ENCODE data around the gene LOXHD1. TPM values are rescaled to one million over a fixed set of nuclear protein-coding genes. Genes with fewer than 3 reads are reported as not detected.
A peak's percentile ranks its signal among the peaks of the same experiment; 100 is the strongest.

The LOXHD1 gene
- total RNA-seq, 1 donor from 2014 or later: not detected

DNA sequence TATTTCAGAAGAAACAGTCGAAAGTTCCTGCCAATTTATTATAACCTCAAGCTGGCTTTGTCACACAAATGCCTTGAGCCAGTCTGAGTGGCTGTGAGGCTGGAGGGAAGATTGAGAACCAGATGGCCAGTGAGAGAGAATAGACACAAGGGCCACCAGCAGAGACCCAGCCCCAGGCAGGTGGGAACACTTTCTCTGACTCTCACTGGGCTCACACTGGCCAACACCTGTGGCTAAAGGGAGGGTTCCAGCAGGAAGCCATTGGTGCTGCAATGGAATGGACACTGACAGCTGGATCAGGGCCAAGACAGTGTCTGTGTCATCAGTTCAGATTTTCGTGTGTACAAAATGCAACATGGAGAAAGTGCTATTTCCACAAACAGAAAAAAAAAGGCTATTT lies 29.9 kb downstream of the LOXHD1 start:
- DNase-seq (ENCODE audit: low spot score): no peak

DNA sequence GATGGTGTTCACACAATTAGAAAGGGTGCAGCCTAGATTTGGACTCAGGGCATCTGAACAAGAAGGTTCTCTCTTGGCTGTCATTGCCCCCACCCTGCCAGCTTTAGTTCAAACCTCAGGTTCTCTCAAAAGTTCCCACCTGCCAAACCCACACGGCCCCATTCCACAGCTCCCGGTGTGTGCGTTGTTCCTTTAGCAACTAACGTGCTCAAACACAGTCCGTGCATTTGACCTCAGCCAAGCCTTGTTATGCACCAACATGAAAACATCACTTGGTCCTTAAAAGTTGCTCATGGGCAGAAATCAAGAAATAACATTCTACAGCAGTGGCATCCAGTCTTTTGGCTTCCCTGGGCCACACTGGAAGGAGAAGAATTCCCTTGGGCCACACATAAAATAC lies 32.0 kb downstream of the LOXHD1 start:
- no peak for DNase-seq (ENCODE audit: low spot score)

DNA sequence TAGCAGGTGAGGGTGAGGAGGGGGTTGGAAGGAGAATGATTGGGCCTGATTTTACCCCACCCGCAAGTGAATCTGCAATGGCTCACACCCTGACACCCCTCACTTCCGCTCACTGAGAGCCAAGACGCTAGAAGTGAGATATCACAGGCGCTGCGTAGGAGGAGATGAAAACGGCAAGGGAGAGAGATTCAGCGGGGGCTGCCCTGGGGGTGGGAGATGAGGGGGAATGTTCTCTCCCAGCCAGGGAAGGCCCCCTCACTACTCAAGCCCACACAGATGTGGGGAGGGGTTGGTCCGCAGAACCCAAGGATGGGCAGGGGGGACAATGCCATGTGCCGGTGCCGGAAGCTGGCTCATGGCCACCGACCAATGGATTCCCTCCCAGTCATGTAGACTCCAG lies 32.9 kb downstream of the LOXHD1 start:
- DNase-seq (ENCODE audit: low spot score): no peak

DNA sequence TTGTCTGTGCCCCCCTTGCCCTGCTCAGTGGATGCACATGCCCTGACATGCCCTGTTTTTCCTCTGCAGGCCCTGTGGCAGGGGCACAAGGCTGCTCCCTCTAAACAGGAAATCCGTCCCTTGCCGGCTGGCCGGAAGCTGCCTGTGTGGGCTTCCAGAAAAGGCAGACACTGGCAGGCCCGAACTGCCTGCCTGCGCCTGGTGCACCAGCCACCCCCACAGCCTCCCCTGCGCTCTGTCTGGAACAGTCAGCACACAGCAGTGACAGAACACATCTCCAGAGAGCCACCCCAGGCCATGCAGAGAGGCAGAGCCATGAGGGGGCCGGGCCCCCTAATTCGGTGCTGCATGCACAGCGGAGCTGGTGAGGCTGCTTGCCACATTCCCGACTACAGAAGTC lies 33.5 kb downstream of the LOXHD1 start:
- DNase-seq (ENCODE audit: low spot score): peak; percentile 11

DNA sequence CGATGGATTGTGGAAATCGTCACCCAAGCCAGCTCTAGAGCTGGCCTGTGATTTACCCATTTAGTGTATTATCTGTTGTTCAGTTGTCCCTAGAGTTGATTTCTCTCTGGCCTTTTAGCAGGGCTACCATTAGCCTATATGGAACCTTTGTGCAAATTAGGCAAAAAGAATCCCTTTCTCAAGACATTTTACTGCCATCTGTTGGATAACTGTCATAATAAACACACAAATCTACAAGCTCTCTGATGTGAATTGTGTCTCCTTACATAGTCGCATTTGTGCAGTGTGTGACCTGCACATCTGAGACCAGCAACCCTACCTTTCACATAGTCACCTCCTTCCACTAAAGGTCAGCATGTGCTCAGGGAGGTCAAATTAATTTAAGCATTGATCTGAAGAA lies 34.0 kb downstream of the LOXHD1 start:
- DNase-seq (ENCODE audit: low spot score): peak; percentile 10

DNA sequence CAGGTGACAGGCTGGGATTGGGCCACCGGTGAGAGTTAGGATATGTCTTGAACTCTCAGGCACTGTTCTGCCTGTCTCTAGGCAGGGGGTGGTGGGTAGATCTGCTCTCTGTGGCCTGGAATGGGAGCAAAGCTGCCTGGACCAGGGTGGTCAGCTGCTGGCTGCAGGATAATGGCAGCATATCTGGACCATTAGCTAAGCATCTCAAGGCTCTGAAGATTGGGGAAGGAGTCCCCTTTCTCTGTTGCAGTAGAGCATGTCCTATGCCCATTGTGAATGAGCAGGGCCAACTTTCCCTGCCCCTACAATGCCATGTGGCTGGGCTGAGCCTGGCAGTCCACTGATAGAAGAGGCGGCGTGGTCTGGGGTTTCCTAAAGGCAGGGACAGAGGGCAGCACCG lies 34.6 kb downstream of the LOXHD1 start:
- no peak for DNase-seq (ENCODE audit: low spot score)

DNA sequence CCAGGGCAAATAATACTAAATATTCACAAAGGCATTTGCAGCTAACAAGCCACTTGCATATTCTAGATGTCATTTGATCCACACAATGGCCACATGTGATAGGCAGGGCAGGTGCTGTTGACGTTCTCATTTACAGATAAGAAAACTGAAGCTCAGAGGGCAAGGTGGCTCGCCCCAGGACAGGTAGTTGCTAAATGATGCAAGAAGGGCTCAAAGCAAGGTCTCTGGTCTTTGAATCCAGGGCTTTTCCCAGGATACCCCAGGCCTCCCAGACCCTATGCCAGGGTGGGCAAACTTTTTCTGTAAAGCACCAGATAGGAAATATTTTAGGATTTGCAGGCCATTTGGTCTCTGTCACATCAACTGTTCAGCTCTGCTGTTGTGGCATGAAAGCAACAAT lies 35.1 kb downstream of the LOXHD1 start:
- no peak for DNase-seq (ENCODE audit: low spot score)

DNA sequence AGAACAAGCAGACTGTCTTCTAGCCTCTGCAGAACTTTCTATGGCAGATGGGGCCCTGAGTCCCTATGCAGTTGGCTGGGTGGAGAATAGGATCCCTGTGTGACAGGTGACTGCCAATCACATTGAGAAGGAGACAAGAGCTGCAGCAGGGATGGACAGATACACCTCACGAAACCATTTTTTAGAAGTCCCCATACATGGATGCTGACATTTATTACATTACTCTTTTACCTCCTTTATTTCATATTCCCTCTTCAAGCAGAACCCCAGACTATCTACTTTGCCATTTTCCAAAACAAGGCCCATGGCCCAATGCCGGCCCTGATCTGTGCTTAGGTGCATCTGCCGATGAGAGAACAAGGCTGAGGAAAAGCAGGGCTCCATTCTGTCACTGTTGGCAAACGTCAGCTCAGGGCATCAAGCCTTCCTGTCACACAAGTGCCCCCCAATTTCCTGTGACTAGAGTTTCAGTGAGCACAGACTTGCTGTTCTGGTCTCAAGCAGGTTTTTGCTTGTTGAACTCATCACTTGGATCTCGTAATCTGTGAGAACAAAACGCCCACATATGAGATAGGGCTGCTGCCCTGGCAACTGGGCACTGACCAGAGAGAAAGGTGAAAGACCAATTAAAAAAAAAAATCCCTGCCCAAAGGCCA lies 35.8 kb downstream of the LOXHD1 start:
- no peak for DNase-seq (ENCODE audit: low spot score)

DNA sequence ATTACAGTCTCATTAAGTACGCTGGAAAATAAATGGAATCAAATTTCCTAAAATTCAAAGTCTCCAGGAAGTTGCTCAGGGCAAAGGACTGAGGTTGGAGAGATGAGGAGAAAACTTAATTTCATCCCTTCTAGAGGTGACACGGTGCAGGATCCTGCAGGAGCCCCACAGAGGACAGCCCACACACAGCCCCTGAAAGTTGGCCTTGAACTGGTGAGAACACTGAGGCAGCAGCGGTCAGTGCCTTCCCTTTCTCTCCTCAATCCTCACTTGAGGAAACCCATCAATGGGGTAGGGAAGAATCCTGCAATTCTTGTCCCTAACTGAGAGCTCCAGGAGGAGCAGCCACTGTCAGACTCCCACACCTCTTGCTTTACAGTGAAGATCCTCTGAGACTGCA lies 37.5 kb downstream of the LOXHD1 start:
- DNase-seq (ENCODE audit: low spot score): no peak

DNA sequence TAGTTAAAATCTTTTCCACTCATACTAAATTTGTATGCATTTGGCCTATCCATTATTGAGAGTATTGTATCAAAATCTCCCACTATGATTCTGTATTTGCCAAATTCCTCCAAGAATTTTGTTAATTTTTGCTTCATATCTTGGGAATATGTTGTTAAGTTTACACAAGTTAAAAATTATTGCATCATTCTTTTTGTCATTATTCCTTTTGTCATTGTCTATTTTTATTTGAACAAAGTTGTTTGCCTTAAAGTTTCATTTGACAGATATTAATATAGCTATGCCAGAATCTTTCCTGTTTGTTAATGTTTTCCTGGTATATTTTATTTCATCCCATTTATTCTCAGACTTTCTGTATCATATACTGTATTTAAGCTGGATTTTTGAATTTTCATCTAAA lies 41.3 kb downstream of the LOXHD1 start:
- DNase-seq (ENCODE audit: low spot score): no peak

DNA sequence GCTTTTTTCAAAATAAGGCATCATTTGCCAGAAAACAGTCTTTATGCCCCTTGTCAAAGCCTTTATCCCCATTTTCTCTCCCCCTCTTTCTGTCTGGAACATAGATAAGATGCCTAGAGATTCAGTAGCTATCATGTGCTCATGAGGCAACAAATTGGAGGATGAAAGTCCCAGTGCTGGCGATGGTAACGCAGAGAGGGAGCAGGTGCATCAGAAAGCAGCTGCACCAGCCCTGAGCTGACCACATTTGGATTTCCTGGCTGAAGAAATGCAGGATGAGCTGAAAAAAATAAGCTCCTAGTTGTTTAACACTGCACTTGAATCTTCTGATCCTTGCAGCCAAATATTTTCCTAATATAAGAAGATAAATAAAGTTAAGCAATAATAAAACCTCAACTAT lies 48.0 kb downstream of the LOXHD1 start:
- DNase-seq (ENCODE audit: low spot score): no peak

DNA sequence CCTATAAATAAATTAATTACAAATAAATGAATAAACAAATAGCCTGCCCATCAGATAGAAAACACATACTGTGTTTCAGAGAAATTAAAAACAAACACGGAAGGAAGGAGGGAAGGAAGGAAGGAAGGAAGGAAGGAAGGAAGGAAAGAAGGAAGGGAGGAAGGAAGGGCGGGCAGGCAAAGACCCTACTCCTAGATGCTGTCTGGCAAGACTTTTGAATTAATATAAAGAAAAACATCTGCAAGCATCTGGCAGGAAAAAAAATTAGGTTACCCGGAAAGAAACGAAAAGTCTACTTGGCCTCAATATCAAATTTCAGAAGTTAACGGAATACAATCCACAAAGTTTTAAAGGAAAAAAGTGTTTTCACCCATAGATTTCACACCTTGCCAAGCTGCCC lies 49.1 kb downstream of the LOXHD1 start:
- no peak for DNase-seq (ENCODE audit: low spot score)

DNA sequence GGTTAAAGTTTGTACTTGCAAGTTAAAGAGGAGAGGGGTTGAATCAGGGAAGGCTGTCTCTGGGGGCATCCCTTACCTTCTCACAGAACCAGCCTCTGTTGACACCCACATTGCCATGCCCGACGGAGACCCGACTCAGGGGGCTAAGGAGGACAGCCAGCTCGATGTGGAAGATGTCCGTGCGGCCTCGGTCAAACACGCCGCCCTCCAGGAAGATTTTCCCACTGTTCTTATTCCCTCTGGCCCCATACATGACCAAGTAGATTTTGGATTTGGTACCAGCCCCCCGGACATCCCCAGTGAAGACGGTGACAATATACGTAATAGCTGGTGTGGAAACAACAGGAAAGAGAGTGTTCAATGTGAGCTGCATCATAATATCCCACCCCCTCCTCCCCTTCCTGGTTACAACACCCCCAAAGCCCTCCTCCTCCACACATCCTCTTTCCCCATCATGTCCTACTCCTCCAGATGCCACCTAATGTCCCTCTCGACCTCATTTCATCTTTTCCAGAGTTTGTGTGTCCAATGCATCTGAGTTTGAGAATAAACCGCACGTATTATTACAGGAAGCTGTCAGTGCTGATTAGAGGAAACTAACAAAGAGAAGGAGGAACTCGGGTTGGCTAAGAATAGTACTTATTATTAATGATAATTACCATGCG lies 55.7 kb downstream of the LOXHD1 start:
- no peak for DNase-seq (ENCODE audit: low spot score)

DNA sequence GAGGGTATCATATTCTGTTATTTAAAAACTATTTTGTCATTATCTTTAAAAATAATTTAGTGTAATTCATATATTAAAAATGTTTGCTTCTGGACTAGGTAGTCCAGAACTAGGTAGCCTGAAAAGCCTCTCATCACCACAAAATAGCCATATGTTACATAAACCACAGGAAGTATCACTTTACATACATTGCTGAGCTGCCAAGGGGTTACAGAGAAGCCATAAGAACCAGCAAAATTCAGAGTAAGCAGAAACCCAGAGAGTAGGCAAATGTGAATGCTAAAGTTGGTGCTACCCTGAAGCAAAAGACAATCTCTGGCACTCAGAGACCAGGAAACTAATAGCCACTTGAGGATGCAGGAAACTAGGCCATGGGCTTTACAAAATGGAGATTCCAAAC lies 60.9 kb downstream of the LOXHD1 start:
- no peak for DNase-seq (ENCODE audit: low spot score)

DNA sequence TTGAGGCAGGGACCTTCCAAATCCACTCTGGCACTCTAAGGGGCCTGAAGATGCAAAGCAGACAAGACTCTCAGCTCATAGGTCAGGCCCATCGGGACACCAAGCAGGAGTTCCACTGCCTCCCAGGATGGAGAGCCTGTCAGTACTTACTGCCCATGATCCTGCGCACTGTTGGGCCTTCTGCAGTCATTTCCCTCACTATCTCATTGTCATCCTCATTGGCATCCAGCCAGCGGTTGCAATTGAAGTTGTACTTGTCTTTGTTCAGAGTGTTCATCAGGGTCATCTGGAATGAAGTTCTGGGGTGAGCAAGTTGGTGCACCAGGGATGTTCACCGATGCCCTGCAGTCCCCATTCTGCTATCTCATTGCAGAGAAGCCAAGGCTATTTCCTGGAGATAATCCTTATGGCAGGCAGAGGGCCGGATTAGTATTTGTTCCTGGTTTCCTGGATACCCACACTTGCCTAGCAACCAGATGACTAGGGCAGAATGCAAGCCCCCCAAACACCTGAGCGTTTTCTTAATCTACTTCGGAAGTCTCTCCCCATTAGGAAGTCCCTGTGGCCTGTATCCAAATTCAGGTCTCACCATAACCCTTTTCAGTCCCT lies 65.1 kb downstream of the LOXHD1 start:
- no peak for DNase-seq (ENCODE audit: low spot score)

DNA sequence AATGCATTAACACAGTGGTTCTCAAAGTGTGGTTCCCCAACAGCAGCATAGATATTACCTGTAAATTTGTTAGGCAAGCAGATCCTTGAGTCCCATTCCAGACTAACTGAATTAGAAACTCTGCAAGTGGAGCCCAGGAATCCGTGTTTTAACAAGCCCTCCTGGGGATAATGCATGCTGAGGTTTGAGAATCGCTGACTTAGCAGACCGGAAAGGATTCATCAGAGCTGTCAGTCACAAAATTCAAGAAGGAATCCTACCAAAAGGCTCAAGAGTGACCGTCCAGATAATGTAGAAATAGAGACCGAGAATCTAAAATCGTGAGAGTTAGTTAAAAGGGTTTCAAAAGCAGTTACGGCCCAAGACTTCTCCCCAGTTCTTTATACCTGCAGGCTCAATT lies 66.9 kb downstream of the LOXHD1 start:
- no peak for DNase-seq (ENCODE audit: low spot score)

DNA sequence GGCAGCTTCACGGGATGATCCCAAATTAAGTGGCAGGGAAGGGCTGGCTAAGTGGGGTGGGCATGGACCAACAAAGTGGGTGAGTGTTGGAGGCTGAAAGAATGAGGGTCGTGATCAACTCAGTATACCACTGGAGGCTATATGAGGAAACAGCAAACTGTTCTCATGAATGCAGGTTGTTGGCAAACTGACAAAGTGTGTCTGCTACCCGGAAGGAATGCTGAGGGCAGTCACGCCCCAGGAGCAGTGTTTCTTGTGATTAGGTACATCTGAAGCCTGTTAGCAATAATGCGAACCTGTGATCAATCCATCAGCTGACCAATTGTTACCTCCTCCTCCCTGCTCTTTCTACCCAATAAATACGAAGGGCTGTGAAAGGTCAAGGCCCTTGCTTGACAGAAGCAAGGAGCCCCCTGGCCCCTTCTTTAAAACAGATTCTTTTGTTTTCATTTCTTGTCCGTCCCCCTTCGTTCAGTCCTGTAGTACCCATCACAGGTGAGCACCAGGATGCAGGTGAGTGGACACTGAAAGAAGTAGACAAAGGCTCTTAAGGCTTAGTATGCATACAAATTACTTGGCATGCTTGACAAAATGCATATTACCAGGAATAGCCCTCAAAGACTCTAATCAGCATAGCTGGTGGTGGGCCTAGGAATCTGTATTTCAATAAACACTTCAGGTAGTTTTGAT lies 67.9 kb downstream of the LOXHD1 start:
- DNase-seq (ENCODE audit: low spot score): no peak

DNA sequence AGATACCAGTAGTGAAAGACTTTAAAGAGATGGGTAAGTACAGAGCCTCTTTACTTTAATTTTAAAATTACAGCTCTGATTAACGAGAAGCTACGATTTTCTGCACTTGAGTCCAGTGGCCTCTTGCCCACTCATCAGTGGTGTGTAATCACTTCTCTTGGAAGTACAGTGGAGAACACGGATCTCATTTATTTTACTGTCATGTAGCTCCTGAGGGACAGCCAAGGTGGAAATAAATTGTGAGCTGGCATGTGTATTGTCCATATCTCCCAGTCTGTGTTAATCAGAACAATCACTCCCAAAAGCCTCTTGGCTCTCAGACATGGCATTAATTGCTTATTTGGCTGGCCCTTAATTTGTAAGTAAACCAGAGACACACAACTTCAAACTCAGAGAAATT lies 69.4 kb downstream of the LOXHD1 start:
- no peak for DNase-seq (ENCODE audit: low spot score)

DNA sequence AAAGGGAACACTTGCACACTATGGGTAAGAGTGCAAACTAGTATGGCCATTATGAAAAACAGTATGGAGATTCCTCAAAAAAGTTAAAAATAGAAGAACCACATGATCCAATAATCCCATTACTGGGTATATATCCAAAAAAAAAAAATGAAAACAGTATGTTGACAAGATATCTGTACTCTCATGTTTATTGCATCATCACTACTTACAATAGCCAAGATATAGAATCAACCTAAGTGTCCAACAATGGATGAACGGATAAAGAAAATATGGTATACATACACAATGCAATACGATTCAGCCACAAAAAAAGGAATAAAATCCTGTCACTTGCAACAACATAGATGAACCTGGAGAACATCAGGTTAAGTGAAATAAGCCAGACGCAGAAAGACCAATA lies 73.3 kb downstream of the LOXHD1 start:
- DNase-seq (ENCODE audit: low spot score): no peak

DNA sequence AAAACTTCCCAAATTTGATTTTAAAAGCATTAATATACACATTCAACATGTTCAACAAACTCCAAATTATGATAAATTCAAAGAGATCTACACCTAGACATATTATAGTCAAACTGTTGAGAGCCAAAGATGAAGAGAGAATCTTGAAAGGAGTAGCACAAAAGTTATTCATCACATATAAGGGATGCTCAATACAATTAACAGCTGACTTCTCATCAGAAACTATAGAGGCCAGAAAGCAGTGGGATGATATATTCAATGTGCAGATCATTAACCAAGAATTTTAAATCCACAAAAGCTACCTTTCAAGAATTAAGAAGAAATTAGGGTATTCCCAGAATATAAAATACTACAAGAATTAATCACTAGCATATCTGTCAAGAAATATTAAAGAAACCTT lies 75.4 kb downstream of the LOXHD1 start:
- no peak for DNase-seq (ENCODE audit: low spot score)

DNA sequence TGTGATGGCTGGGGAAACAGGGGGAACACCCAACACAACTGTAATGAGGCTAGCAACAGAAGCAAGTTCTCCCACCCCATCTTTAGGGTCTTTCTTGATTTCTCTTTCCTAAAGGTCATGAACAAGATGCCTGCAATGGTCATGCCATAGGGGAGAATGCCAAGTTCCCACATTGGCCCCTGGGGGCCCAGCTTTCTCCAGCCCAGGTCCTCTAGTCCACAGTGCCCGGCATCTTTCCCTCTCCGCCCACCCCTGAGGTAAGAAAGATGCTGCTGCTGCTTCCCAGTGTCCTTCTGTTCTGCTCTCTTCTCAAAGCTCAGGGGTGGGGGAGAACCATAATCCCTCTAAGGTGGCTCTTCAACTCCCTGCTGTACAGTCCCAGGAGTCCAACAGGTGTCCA lies 78.0 kb downstream of the LOXHD1 start:
- no peak for DNase-seq (ENCODE audit: low spot score)

DNA sequence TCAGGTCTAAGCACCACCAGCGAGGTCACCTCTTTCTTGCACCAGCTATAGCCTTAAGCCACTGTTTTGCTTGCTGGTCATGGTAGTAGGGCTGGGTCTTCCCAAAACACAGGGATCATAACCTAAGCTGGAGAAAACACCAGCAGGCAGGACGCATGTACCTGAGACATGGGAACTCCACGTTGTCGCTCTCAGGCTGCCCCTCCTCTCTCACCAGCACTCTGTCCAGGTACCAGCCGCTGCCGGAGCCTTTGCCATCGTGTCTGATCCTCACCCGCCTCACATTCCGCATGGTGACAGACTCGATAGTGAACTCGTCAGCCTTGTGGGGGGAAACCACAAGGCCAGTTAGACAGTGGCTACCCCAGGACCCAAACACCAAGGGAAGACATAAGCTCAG lies 79.5 kb downstream of the LOXHD1 start:
- DNase-seq (ENCODE audit: low spot score): no peak

DNA sequence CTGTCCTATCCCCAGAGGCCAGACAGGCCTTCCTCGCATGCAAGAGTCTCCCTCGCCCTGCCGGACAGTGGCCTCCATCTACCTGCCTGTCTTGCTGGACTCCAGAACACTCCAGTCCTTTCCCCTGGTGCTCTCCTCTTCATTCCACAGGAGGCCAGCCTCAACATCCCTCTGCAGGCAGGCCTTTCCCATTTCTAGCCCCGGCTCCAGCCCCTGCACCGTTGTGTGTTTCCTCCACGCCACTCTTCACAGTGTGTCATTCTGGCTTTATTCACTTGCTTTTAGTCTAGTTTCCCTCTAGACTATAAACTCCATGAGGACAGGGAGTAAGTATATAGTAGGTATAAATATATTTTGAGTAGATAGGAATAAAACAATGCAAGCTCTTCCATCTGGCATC lies 81.2 kb downstream of the LOXHD1 start:
- no peak for DNase-seq (ENCODE audit: low spot score)
